Fibroblast of peridontal ligament (primary cell): ENCODE measurements around the gene DBH.
"Not testable (repeated sequence)": the region's sequence is repeated elsewhere in the genome, so short reads cannot be mapped to it uniquely, and the experiment has no call there.

Experiments used
- DNase-seq: peaks from one replicate; pipeline ENCODE4 v3.0.0-alpha.2; 2010; ENCODE audit errors: extremely low read depth

DBH gene

GRCh38 chr9:133622555-133622954, 13.6 kb upstream of the DBH start:
- no peak for DNase-seq

GRCh38 chr9:133626008-133626407, 10.2 kb upstream of the DBH start:
- DNase-seq: not testable (repeated sequence)

GRCh38 chr9:133627341-133627740, 8.8 kb upstream of the DBH start:
- DNase-seq: no peak

GRCh38 chr9:133628766-133629165, 7.4 kb upstream of the DBH start:
- DNase-seq: no peak

- no peak for DNase-seq
These were observed 6.7 kb upstream of the DBH start for GRCh38 chr9:133629221-133630110.

GRCh38 chr9:133631111-133631510, 5.1 kb upstream of the DBH start:
- DNase-seq: no peak

GRCh38 chr9:133632806-133633680, 3.1 kb upstream of the DBH start:
- DNase-seq: no peak

- no peak for DNase-seq
These were observed 2.5 kb upstream of the DBH start for GRCh38 chr9:133633681-133634080.

- no peak for DNase-seq
These were observed 2.0 kb upstream of the DBH start for GRCh38 chr9:133634081-133634691.

- DNase-seq: no peak
These were observed 1.1 kb upstream of the DBH start for GRCh38 chr9:133635098-133635497.

- DNase-seq: no peak
These were observed 739 bp downstream of the DBH start for GRCh38 chr9:133636902-133637301.

GRCh38 chr9:133637451-133638055, 1.4 kb downstream of the DBH start:
- no peak for DNase-seq

- no peak for DNase-seq
These were observed 1.9 kb downstream of the DBH start for GRCh38 chr9:133638076-133638475.

- no peak for DNase-seq
These were observed 2.5 kb downstream of the DBH start for GRCh38 chr9:133638711-133639110.

GRCh38 chr9:133639613-133640012, 3.5 kb downstream of the DBH start:
- DNase-seq: no peak

- DNase-seq: no peak
These were observed 4.0 kb downstream of the DBH start for GRCh38 chr9:133640160-133640559.

GRCh38 chr9:133640580-133641395, 4.6 kb downstream of the DBH start:
- no peak for DNase-seq

GRCh38 chr9:133641396-133641655, 5.2 kb downstream of the DBH start:
- no peak for DNase-seq

GRCh38 chr9:133641861-133642595, 5.9 kb downstream of the DBH start:
- no peak for DNase-seq

- no peak for DNase-seq
These were observed 6.7 kb downstream of the DBH start for GRCh38 chr9:133642708-133643361.
